HG03159 (cell line): Measurements from ENCODE around the gene TGFBRAP1.
A peak's percentile ranks its signal among the peaks of the same experiment; 100 is the strongest.
"Not testable (repeated sequence)": the region's sequence is repeated elsewhere in the genome, so short reads cannot be mapped to it uniquely, and the experiment has no call there.

Experiments
- ATAC-seq: cut with Tn5 transposase; IDR thresholded peaks from one replicate; pipeline ENCODE4 v1.9.1; 2021; ENCODE audit warnings: mild to moderate bottlenecking, moderate library complexity; ENCODE audit not compliant: unreplicated experiment

The TGFBRAP1 gene

DNA sequence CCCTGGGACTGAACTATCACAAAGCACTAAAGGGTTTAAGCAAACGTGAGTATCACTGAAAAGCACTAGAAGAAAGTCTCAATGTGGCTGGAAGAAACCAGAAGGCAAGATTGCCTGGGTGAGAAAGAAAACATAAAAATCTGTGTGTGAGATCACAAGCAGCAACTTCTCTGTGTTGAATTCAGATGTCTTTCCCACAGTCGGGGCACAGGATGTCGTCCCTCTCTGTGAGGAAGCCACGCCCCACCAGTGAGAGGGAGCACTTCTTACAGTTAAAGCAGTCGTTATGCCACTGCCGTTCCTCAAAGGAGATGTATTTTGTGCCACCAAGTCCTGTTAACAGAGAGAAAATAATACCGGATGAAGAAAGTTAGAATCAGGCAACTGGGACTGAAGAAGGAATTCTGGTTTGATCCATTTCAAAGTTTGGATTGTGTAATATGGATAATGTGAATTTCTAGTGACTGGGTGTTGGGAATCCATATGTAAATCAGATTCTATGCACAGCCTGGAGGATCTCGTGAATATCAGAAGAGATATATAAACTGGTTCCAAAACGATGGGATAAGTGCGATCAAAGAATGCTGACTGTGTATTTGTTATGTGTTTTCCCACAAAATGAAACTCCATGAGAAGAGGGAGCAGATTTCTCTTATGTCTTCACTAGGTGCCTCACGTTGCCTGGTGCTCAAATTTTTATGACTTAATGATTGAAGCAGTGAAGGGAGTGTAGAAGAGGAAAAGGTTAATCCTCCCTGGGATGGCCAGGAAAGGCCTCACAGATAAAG lies 31.8 kb upstream of the TGFBRAP1 start:
- ATAC-seq, result no peak

DNA sequence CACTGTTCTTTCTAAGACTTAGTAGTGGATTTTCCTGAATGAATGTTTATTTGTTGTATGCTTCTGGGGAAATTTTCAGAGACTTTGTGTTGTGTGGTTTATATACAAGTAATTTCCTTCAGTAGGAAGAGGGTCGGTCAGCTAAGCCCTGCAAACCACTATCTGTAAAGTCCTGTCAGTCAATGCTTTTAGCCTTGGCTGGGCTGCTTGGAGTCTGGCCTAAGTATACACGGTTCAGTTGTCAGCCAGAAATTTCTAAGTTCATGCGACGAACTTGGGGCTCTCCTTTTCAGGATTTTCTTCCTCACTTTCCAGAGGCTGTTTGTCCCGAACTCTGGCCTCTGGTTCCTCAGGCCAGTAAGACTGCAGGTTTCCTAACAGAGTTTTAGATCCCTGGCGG lies 29.1 kb upstream of the TGFBRAP1 start:
- no peak for ATAC-seq

GRCh38 chr2:105357122-105357521 lies 27.6 kb upstream of the TGFBRAP1 start:
- ATAC-seq, result no peak

- ATAC-seq, result no peak
Observed at GRCh38 chr2:105344704-105345345, 15.3 kb upstream of the TGFBRAP1 start.

GRCh38 chr2:105339414-105339813 lies 9.9 kb upstream of the TGFBRAP1 start:
- no peak for ATAC-seq

- peak; percentile 23 for ATAC-seq
Observed at GRCh38 chr2:105338020-105338385, 8.5 kb upstream of the TGFBRAP1 start.

- ATAC-seq, result peak; percentile 90
Observed at GRCh38 chr2:105337122-105338019, 7.8 kb upstream of the TGFBRAP1 start, which contains the start of gene C2orf49. C2orf49 (plus strand) TSS chr2:105337540; CDS start chr2:105337588, 48 bp downstream.

DNA sequence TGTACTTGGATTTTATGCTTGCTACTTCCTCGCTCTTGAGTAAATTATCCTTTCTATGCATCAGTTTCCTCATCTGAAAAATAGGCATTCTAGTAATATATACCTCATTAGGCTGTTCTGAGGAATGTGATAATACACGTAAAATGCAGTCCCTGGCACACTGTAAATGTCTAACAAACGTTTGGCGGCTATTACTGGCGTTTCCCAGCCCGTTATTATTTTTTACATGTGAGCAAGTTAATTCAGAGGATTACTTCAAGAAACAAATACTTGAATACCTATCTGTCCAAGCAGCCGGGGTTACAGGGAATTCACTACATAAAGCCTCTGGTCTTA lies 7.2 kb upstream of the TGFBRAP1 start:
- ATAC-seq, result no peak

- ATAC-seq, result no peak
Observed at GRCh38 chr2:105335469-105335868, 5.9 kb upstream of the TGFBRAP1 start.

DNA sequence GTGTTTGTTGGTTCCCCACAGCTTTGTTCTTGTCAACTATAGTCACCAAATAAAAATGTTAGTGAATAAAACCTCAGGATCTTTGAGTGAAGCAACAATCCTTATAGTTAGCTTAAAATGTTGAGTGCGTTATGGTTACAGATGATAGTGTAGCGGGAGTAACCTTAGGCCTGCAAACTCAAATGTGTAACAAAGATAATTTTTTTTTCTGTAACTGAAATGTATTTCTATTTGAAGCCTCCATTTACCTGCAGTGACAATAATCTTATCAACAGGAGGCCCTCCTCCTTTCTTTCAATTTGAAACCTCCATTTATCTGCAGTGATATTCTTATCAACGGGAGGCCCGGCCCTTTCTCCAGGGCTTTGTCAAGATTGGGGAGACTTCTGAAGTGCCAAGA lies 4.7 kb upstream of the TGFBRAP1 start:
- ATAC-seq, result no peak

DNA sequence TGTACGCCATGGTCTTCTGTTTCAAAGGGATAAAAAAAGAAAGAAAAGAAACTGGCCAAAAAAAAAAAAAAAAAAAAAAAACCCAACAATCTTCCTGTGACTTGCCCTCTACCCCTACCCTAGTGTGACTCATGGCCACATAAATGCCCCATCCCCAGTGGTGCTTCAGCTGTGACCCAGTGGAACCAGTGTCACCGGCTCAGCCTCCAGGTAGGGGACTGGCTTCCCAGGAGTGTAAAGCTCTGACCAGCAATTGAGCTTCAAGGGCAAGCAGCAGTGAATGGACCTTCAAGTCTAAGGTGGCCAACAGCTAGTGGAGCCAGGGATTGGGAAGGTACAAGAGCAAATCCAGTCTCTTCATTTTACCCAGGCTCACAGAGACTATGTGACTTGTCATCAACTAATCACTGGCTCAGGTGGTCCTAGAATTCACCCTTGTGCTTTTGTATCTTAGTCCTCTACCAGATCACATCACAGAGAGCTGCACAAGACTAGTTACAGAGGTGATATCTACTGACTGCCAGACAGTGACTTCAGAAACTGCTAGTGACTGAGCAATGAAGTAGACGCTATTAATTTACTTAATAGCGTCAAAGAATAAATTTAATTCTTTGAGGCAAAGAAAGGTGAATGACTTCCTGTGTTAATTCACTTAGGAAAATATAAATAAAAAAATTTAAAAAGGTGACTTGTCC lies 1.3 kb upstream of the TGFBRAP1 start:
- ATAC-seq, result no peak

DNA sequence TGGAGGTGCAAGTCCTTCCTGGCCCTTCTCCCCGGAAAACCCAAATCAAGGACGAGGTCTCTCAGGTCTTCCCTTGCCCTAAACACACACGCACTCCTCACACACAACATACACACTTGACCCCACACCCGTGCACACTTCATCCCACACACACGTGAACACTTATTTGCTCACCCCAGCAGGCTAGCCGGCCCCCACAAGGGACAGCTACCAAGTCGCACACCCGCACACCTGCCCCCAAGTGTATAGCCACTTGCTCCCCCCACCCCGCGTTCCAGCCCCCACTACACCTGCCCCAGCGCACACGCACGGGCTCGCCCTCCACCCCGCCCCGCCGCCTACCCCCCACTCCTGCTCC lies 359 bp downstream of the TGFBRAP1 start:
- peak; percentile 17 for ATAC-seq

DNA sequence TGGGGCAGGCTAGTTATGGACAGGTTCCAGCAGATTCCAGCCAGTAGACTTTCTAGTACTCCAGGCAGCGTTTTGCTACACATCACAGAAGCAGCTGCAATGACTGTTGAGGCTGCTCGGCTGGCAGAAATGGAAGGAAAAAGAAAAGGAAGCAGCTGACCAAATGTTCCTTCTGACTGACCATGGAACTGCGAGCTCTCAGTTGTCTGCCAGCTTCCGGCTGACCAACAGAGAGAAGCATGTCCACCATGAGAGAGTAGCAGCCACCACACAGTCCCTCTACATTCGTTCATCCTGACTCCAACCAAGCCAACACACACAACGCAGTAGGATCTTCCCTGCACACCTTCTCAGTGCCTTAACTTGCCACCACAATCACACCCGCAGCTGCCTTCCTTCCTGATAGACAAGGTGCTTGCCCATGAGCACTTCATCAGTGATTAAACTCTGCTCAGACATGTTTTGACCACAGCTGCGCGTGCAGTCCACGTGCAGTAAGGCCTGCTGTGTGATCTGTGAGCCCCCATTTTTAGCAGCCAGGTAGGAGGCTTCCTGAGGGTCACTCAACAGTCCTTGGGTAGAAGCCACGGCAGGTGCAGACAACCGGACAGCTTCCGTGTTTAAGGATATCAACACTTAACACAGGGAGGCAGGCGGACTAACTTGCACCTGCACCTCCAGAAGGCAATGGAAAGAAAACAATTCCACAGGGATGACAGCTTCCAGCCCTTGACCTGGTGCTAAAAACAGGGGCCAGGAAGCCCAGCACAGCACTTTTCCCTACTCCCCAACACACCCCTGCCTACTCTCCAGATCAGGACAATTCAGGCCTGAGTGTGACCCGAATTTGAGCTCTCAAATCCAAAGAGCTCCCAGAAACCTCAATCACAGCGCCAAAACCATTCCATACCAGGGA lies 996 bp downstream of the TGFBRAP1 start:
- ATAC-seq, result no peak

- no peak for ATAC-seq
Observed at GRCh38 chr2:105327690-105328089, 1.8 kb downstream of the TGFBRAP1 start.

DNA sequence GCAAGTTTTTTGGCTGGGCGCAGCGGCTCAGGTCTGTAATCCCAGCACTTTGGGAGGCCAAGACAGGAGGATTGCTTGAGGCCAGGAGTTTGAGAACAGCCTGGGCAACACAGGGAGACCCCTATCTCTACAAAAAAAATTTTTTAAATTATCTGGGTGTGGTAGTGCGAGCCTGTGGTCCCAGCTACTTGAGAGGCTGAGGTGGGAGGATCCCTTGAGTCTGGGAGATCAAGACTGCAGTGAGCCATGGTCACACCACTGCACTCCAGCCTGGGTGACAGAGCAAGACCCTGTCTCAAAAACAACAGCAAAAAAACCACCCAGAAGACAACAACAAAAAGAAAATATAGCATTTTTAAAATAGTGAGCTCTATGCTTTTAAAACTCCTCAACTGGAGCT lies 2.3 kb downstream of the TGFBRAP1 start:
- not testable (repeated sequence) for ATAC-seq

DNA sequence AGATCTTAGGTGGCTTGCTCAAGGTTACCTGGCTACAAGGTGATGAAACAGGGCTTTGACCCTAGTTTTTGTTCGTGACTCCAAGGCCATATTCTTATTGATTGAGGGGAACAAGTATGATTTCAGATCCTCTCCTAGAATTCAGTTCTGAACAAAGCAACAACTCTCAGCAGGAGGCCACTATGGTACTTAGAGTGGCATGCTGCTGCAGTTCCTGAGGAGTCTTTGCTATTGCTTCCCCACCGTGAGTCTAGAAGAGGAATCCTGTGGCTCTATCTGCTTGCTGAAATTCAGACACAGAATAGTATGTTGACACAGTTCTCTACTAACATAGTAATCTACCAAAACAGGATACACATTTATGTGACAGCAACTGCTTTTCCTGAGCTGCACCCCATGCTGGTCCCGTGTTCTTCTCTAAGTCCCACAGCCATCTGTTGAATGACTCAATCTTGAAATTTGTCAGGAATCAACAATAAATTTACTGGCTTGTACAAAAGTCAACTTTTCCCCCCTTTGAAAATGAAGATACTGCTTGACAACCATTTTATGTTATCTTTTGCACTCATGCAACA lies 4.1 kb downstream of the TGFBRAP1 start:
- no peak for ATAC-seq

- ATAC-seq, result no peak
Observed at GRCh38 chr2:105324732-105325131, 4.8 kb downstream of the TGFBRAP1 start.

GRCh38 chr2:105324101-105324500 lies 5.4 kb downstream of the TGFBRAP1 start:
- ATAC-seq, result no peak

DNA sequence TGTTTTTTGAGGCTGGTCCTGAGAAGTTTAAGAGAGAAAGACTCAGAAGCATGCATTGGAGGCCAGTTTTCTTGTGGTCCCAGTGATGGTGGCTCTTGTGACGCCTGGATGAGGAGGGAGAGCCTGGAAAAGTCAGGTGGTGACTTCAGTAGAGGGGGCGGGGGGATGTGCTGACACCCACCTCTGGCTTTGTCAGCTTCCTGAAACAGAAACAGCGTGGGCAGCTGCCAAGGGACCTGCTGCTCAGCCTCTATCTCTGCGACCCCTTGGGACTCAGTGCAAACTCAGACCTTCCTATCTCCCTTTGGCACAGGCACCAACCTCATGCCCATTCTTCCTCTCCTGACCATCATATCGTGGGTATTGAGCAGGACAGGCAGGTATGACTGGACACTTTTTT lies 6.4 kb downstream of the TGFBRAP1 start:
- no peak for ATAC-seq
